T-cell (primary cell): ENCODE data around the gene SCGN. TPM values are rescaled to one million over a fixed set of nuclear protein-coding genes. Genes with fewer than 3 reads are reported as not detected.

Experiments
- ATAC-seq, 4 experiments: fragments of 200-7000 bp in 3 of 4; fragments of 150-1000 bp in 1 of 4; cut with Tn5 transposase; replicated peaks in 1 of 4; 1 replicate in 3 of 4; 2 replicates in 1 of 4; pipeline ENCODE4 v1.10.0; 2021; ENCODE audit warnings: moderate library complexity in 3 of 4, mild to moderate bottlenecking in 2 of 4, moderate number of reproducible peaks in 1 of 4
- CTCF ChIA-PET, 2 donors: fragments of 300-600 bp; sonication (Branson Sonifier 250); formaldehyde crosslinking; loops; one replicate each; lab custom pipeline; 2022; ENCODE audit warnings: antibody characterized with exemption in 2 of 2; lab: Charles Lee
- POLR2A ChIA-PET, 2 donors: fragments of 300-600 bp; sonication (Branson Sonifier 250); formaldehyde crosslinking; loops; one replicate each; lab custom pipeline; 2022; ENCODE audit warnings: antibody characterized with exemption in 2 of 2; lab: Charles Lee
- DNase-seq, 35 experiments: peaks; one replicate each; pipeline versions ENCODE4 v3.0.0 to v3.0.0-alpha.2; 2013 to 2023
- H3K27ac ChIP-seq: one replicate; pipeline ENCODE4 v1.5.1; 2013; ENCODE audit warnings: low read length
- H3K27me3 ChIP-seq, 2 experiments: replicated peaks in 1 of 2; 1 replicate in 1 of 2; 2 replicates in 1 of 2; pipeline versions ENCODE4 v1.6.1 to v1.7.0; 2013; ENCODE audit warnings: low read length in 1 of 2, mixed read lengths in 1 of 2; ENCODE audit not compliant: control insufficient read depth in 2 of 2, insufficient read depth in 2 of 2; ENCODE audit errors: extremely low read depth in 1 of 2
- H3K36me3 ChIP-seq, 2 donors: 1 replicate in 1 of 2; 2 replicates in 1 of 2; pipeline versions ENCODE4 v1.6.1 to v1.7.0; 2013; ENCODE audit warnings: low read length in 1 of 2; ENCODE audit not compliant: control insufficient read depth in 2 of 2, insufficient read depth in 1 of 2; ENCODE audit errors: extremely low read depth in 1 of 2
- H3K4me1 ChIP-seq, 2 experiments: 1 replicate in 1 of 2; 2 replicates in 1 of 2; pipeline versions ENCODE4 v1.6.1 to v1.7.0; 2013; ENCODE audit warnings: low read length in 2 of 2, mixed read lengths in 1 of 2; ENCODE audit not compliant: insufficient read depth in 2 of 2, control insufficient read depth in 1 of 2; ENCODE audit errors: extremely low read depth in 1 of 2
- H3K4me3 ChIP-seq, 2 donors: 1 replicate in 1 of 2; 2 replicates in 1 of 2; pipeline versions ENCODE4 v1.5.1 to v1.7.0; 2013; ENCODE audit warnings: mild to moderate bottlenecking in 2 of 2, low read length in 1 of 2, moderate library complexity in 1 of 2; ENCODE audit not compliant: control insufficient read depth in 1 of 2; ENCODE audit errors: extremely low read depth in 1 of 2
- H3K9me3 ChIP-seq: 2 replicates; pipeline ENCODE4 v1.7.0; 2013
- H3K27ac Mint-ChIP-seq, 2 donors: one replicate each; pipeline ENCODE4 v1.8.0; 2020 to 2021; ENCODE audit warnings: mild to moderate bottlenecking in 2 of 2, mixed read lengths in 2 of 2
- H3K27me3 Mint-ChIP-seq, 2 donors: one replicate each; pipeline ENCODE4 v1.8.0; 2021 to 2022; ENCODE audit warnings: mixed read lengths in 2 of 2
- H3K36me3 Mint-ChIP-seq: one replicate; pipeline ENCODE4 v1.8.0; 2021; ENCODE audit warnings: mixed read lengths
- H3K4me1 Mint-ChIP-seq, 3 donors: one replicate each; pipeline ENCODE4 v1.8.0; 2020 to 2022; ENCODE audit warnings: mixed read lengths in 3 of 3, mild to moderate bottlenecking in 1 of 3
- H3K4me3 Mint-ChIP-seq, 3 donors: one replicate each; pipeline ENCODE4 v1.8.0; 2020 to 2022; ENCODE audit warnings: mild to moderate bottlenecking in 3 of 3, mixed read lengths in 3 of 3, moderate library complexity in 3 of 3
- H3K9me3 Mint-ChIP-seq, 3 donors: one replicate each; pipeline ENCODE4 v1.8.0; 2020 to 2022; ENCODE audit warnings: mixed read lengths in 3 of 3
- WGBS: methylation state at CpG from one replicate; pipeline ENCODE4 v1.1.5; 2013; ENCODE audit warnings: missing lambda C conversion rate; ENCODE audit not compliant: insufficient coverage; 5-methylcytosine and 5-hydroxymethylcytosine counted together
- total RNA-seq, 35 experiments: library from RNA in 6 of 35; stranded (reverse) in 6 of 35; fragments of 120-200 nt in 1 of 35; gene quantifications; one replicate each; pipeline versions ENCODE4 v1.2.1 to v1.2.4 and lab custom pipeline; 2013 to 2026

The SCGN gene
- total RNA-seq, 5 donors from 2014 or later (not counting 1 experiment from before 2014, with no cell fraction given) = not detected

- Histone ChIP-seq H3K27me3 (peaks cover 2 to 4% of the 10 kb centered on the region in 2 experiments), H3K4me1 (no peaks in the 10 kb centered on the region), H3K27ac (no peak overlapping the region), H3K36me3 (no peaks in the 10 kb centered on the region), H3K4me3 (no peak overlapping the region), H3K9me3 (no peaks in the 10 kb centered on the region)
- H3K36me3 Mint-ChIP-seq = no peaks in the 10 kb centered on the region
- ATAC-seq (no peak), DNase-seq (no peak)
- H3K4me3 Mint-ChIP-seq = no peak overlapping the region
- CTCF ChIA-PET = no interaction called here
- 20% methylated on average over 1 of the region's 4 CpGs for WGBS
- peaks cover 40 to 42% of the 10 kb centered on the region in 2 donors for H3K27me3 Mint-ChIP-seq
- POLR2A ChIA-PET = no interaction called here
- H3K4me1 Mint-ChIP-seq = no peaks in the 10 kb centered on the region
- H3K9me3 Mint-ChIP-seq = no peaks in the 10 kb centered on the region
- H3K27ac Mint-ChIP-seq = no peak overlapping the region
Measured at GRCh38 chr6:25659633-25660368, 7.8 kb downstream of the SCGN start.

GRCh38 chr6:25660512-25660911 lies 8.5 kb downstream of the SCGN start:
- no peaks in the 10 kb centered on the region for H3K9me3 ChIP-seq
- H3K27ac ChIP-seq = no peak overlapping the region
- H3K27me3 Mint-ChIP-seq = peaks cover 40 to 41% of the 10 kb centered on the region in 2 donors
- no peaks in the 10 kb centered on the region for H3K36me3 ChIP-seq
- no peak overlapping the region for H3K4me3 Mint-ChIP-seq
- no peaks in the 10 kb centered on the region for H3K36me3 Mint-ChIP-seq
- no peaks in the 10 kb centered on the region for H3K4me1 Mint-ChIP-seq
- no peak overlapping the region for H3K4me3 ChIP-seq
- no peaks in the 10 kb centered on the region for H3K4me1 ChIP-seq
- DNase-seq = no peak
- peaks cover 2 to 5% of the 10 kb centered on the region in 2 experiments for H3K27me3 ChIP-seq
- POLR2A ChIA-PET = no interaction called here
- H3K27ac Mint-ChIP-seq = no peak overlapping the region
- ATAC-seq = no peak
- H3K9me3 Mint-ChIP-seq = no peaks in the 10 kb centered on the region
- CTCF ChIA-PET = no interaction called here

GRCh38 chr6:25661129-25661779 lies 9.2 kb downstream of the SCGN start:
- DNase-seq (no peak), ATAC-seq (no peak)
- no peaks in the 10 kb centered on the region for H3K4me1 ChIP-seq
- Mint-ChIP-seq H3K4me1 (no peaks in the 10 kb centered on the region), H3K36me3 (no peaks in the 10 kb centered on the region), H3K27ac (no peak overlapping the region), H3K4me3 (no peak overlapping the region), H3K27me3 (peaks cover 35 to 42% of the 10 kb centered on the region in 2 donors), H3K9me3 (no peaks in the 10 kb centered on the region)
- H3K36me3 ChIP-seq = no peaks in the 10 kb centered on the region
- WGBS = 88% methylated on average over 3 of the region's 5 CpGs
- no peak overlapping the region for H3K4me3 ChIP-seq
- H3K9me3 ChIP-seq = no peaks in the 10 kb centered on the region
- ChIA-PET POLR2A (no interaction called here), CTCF (no interaction called here)
- peaks cover 2 to 5% of the 10 kb centered on the region in 2 experiments for H3K27me3 ChIP-seq
- H3K27ac ChIP-seq = no peak overlapping the region

- H3K9me3 ChIP-seq = no peaks in the 10 kb centered on the region
- no peaks in the 10 kb centered on the region for H3K4me1 ChIP-seq
- Mint-ChIP-seq H3K9me3 (no peaks in the 10 kb centered on the region), H3K4me1 (no peaks in the 10 kb centered on the region), H3K4me3 (no peak overlapping the region), H3K27me3 (peaks cover 21 to 31% of the 10 kb centered on the region in 2 donors), H3K27ac (no peak overlapping the region), H3K36me3 (no peaks in the 10 kb centered on the region)
- 100% methylated on average over 1 of the region's 4 CpGs for WGBS
- ATAC-seq = no peak
- DNase-seq = no peak
- H3K27ac ChIP-seq = no peak overlapping the region
- ChIA-PET CTCF (no interaction called here), POLR2A (no interaction called here)
- H3K27me3 ChIP-seq = peaks cover 2 to 5% of the 10 kb centered on the region in 2 experiments
- H3K4me3 ChIP-seq = no peak overlapping the region
- H3K36me3 ChIP-seq = no peaks in the 10 kb centered on the region
Measured at GRCh38 chr6:25665455-25665854, 13.4 kb downstream of the SCGN start.

- WGBS = 85% methylated on average over 4 of the region's 5 CpGs
- H3K27me3 Mint-ChIP-seq = peaks cover 14 to 29% of the 10 kb centered on the region in 2 donors
Measured at GRCh38 chr6:25669413-25669812, 17.4 kb downstream of the SCGN start.

GRCh38 chr6:25670208-25670607 lies 18.2 kb downstream of the SCGN start:
- Mint-ChIP-seq H3K27ac (no peak overlapping the region), H3K36me3 (no peaks in the 10 kb centered on the region), H3K9me3 (no peaks in the 10 kb centered on the region), H3K27me3 (peaks cover 9 to 22% of the 10 kb centered on the region in 2 donors), H3K4me1 (no peaks in the 10 kb centered on the region), H3K4me3 (no peak overlapping the region)
- Histone ChIP-seq H3K36me3 (no peaks in the 10 kb centered on the region), H3K27me3 (peaks cover 0 to 5% of the 10 kb centered on the region in 2 experiments), H3K27ac (no peak overlapping the region), H3K9me3 (no peaks in the 10 kb centered on the region), H3K4me3 (no peak overlapping the region), H3K4me1 (no peaks in the 10 kb centered on the region)
- ATAC-seq = no peak
- POLR2A ChIA-PET = no interaction called here
- no peak for DNase-seq
- WGBS = no CpG with 5 or more reads among the region's 1 CpG
- CTCF ChIA-PET = interaction anchor here in 1 of 2 donors (1.2 kb wide), 1 partner anchor 232 kb away, joined by 5 read pairs; no protein-coding TSS in a partner anchor

More at GRCh38 chr6:25669413-25669812, 17.4 kb downstream of the SCGN start:
- Mint-ChIP-seq H3K4me1 (no peaks in the 10 kb centered on the region), H3K36me3 (no peaks in the 10 kb centered on the region), H3K9me3 (no peaks in the 10 kb centered on the region), H3K4me3 (no peak overlapping the region), H3K27ac (no peak overlapping the region)
- POLR2A ChIA-PET = no interaction called here
- no peaks in the 10 kb centered on the region for H3K9me3 ChIP-seq
- no peaks in the 10 kb centered on the region for H3K4me1 ChIP-seq
- DNase-seq (no peak), ATAC-seq (no peak)
- CTCF ChIA-PET = interaction anchor here in 1 of 2 donors (1.2 kb wide), 1 partner anchor 232 kb away, joined by 5 read pairs; no protein-coding TSS in a partner anchor
- H3K4me3 ChIP-seq = no peak overlapping the region
- peaks cover 0 to 11% of the 10 kb centered on the region in 2 experiments for H3K27me3 ChIP-seq
- H3K27ac ChIP-seq = no peak overlapping the region
- H3K36me3 ChIP-seq = no peaks in the 10 kb centered on the region
